GM10266 (cell line): Measurements from ENCODE around the gene SAA2.
"Not testable (repeated sequence)": the region's sequence is repeated elsewhere in the genome, so short reads cannot be mapped to it uniquely, and the experiment has no call there.

ENCODE experiments used
- DNase-seq: peaks from one replicate; pipeline ENCODE4 v3.0.0; 2012; ENCODE audit errors: extremely low spot score
- TF ChIP-seq, protein P1 (sequence below): IDR thresholded peaks from 2 replicates; pipeline ENCODE4 v1.5.1; 2012; ENCODE audit warnings: mild to moderate bottlenecking, low read depth; ENCODE audit not compliant: control insufficient read depth, insufficient read depth; ENCODE audit errors: missing control alignments

The SAA2 gene

DNA sequence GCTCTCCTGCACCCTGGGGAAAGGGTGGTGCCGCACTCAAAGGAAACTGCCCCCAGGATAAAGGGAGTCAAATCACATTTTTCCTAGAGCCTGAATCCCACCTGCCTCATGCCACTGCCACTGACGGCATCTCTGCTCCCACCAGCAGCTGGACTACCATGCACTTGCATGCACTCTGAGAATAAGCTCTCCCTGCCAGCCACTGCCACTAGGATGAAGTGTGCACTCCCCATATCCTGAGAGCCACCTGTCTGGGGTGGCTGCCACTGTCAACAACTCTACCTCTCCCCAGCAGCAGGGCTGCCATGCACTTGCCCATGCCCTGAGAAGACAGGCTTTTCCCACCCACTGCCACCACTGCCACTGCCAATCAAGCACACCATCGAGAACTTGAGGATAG, 44.2 kb downstream of the SAA2 start:
- TF ChIP-seq, protein P1, sequence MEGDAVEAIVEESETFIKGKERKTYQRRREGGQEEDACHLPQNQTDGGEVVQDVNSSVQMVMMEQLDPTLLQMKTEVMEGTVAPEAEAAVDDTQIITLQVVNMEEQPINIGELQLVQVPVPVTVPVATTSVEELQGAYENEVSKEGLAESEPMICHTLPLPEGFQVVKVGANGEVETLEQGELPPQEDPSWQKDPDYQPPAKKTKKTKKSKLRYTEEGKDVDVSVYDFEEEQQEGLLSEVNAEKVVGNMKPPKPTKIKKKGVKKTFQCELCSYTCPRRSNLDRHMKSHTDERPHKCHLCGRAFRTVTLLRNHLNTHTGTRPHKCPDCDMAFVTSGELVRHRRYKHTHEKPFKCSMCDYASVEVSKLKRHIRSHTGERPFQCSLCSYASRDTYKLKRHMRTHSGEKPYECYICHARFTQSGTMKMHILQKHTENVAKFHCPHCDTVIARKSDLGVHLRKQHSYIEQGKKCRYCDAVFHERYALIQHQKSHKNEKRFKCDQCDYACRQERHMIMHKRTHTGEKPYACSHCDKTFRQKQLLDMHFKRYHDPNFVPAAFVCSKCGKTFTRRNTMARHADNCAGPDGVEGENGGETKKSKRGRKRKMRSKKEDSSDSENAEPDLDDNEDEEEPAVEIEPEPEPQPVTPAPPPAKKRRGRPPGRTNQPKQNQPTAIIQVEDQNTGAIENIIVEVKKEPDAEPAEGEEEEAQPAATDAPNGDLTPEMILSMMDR, result no peak

DNA sequence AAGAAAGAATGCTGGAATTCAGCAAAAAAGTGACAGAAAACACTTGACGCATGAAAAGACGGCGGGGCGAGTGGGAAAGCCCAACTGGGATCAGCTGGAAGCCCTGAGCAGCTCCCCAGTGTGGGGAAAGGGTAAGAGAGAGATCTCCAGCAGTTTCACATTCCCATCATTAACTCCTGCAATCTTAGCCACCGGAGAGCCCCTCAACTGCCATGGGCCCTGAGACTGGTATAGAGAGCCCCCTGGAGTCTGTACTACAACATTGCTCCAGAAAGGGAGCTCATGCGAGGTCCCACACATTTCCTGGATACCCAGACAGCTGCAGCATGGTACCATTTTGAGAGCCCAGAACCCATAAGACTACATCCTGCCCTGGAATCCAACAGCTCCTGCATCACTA, 44.7 kb downstream of the SAA2 start:
- DNase-seq, result peak; percentile 71
- TF ChIP-seq, protein P1, result peak; percentile 23

More for the DNA sequence above, 44.2 kb downstream of the SAA2 start:
- DNase-seq, result no peak

DNA sequence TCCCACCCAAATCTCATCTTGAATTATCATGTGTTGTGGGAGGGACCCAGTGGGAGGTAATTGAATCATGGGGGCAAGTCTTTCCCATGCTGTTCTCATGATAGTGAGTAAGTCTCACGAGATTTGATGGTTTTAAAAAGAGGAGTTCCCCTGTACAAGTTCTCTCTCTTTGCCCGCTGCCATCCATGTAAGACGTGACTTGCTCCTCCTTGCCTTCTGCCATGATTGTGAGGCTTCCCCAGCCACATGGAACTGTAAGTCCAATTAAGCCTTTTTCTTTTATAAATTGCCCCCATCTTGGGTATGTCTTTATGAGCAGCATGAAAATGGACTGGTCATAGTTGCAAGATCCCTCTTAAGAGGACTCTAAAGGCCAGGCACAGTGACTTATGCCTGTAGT, 50.7 kb downstream of the SAA2 start:
- DNase-seq, result not testable (repeated sequence)

DNA sequence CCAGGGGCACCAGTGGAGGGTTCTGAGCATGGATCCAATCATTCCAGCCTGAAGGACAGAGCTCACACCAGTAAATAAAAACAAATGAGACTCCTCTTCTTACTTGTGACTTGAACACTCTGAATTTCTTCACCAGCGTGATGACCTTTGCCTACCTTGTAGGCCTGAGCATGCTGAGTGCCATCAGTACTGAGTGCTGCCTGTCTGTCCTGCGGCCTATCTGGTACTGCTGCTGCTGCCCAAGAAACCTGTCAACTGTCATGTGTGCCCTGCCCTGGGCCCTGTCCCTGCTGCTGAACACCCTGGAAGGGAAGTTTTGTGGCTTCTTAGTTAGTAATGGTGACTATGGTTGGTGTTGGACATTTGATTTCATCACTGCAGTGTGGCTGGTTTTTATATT, 51.9 kb downstream of the SAA2 start:
- TF ChIP-seq, protein P1, result no peak
- no peak for DNase-seq
